HEK293T (cell line): ENCODE results near the gene PYCR2.

Experiments used
- CTCF ChIA-PET: fragments of 350-600 bp; formaldehyde crosslinking; extraction: SDS; loops from one replicate; lab custom pipeline; 2021; ENCODE audit warnings: antibody characterized with exemption, inconsistent platforms; lab: Yijun Ruan, JAX
- POLR2A ChIA-PET: fragments of 350-600 bp; formaldehyde crosslinking; extraction: SDS; loops from one replicate; lab custom pipeline; 2020; ENCODE audit warnings: antibody characterized with exemption, inconsistent platforms; lab: Yijun Ruan, JAX
- DNase-seq: peaks from one replicate; pipeline ENCODE4 v3.0.0; 2012; ENCODE audit warnings: mixed read lengths; ENCODE audit errors: extremely low spot score
- ARNT ChIP-seq: fragments of 450-650 bp; IDR thresholded peaks from 2 replicates; pipeline ENCODE4 v1.6.1; 2017; ENCODE audit warnings: mild to moderate bottlenecking
- BHLHE40 ChIP-seq: fragments of 450-650 bp; IDR thresholded peaks from 2 replicates; pipeline ENCODE4 v1.6.1; 2016; ENCODE audit warnings: mild to moderate bottlenecking, moderate library complexity, borderline replicate concordance
- CTBP1 ChIP-seq: fragments of 450-650 bp; IDR thresholded peaks from 2 replicates; pipeline ENCODE4 v1.6.1; 2016; ENCODE audit warnings: borderline replicate concordance
- ELF4 ChIP-seq: fragments of 450-650 bp; IDR thresholded peaks from 2 replicates; pipeline ENCODE4 v1.6.1; 2017; ENCODE audit warnings: antibody characterized with exemption
- FOXA1 ChIP-seq: fragments of 450-650 bp; IDR thresholded peaks from 2 replicates; pipeline ENCODE4 v1.6.1; 2016; ENCODE audit warnings: mild to moderate bottlenecking
- FOXK2 ChIP-seq: fragments of 450-650 bp; IDR thresholded peaks from 2 replicates; pipeline ENCODE4 v1.6.1; 2016; ENCODE audit warnings: mild to moderate bottlenecking
- FOXM1 ChIP-seq: fragments of 450-650 bp; IDR thresholded peaks from 2 replicates; pipeline ENCODE4 v1.6.1; 2017; ENCODE audit warnings: mild to moderate bottlenecking, borderline replicate concordance
- HDGF ChIP-seq: fragments of 450-650 bp; IDR thresholded peaks from 2 replicates; pipeline ENCODE4 v1.6.1; 2017; ENCODE audit warnings: antibody characterized with exemption, borderline replicate concordance
- L3MBTL2 ChIP-seq: fragments of 450-650 bp; conservative IDR thresholded peaks from 2 replicates; pipeline ENCODE4 v1.6.1; 2016; ENCODE audit warnings: mild to moderate bottlenecking
- LEF1 ChIP-seq: fragments of 450-650 bp; IDR thresholded peaks from 2 replicates; pipeline ENCODE4 v1.6.1; 2017; ENCODE audit warnings: mild to moderate bottlenecking, borderline replicate concordance
- NFRKB ChIP-seq: fragments of 450-650 bp; IDR thresholded peaks from 2 replicates; pipeline ENCODE4 v1.6.1; 2016; ENCODE audit warnings: mild to moderate bottlenecking, moderate library complexity
- SP1 ChIP-seq: fragments of 450-650 bp; IDR thresholded peaks from 2 replicates; pipeline ENCODE4 v1.6.1; 2017
- SUZ12 ChIP-seq: fragments of 450-650 bp; IDR thresholded peaks from 2 replicates; pipeline ENCODE4 v1.6.1; 2016; ENCODE audit warnings: mild to moderate bottlenecking
- TARDBP ChIP-seq: fragments of 450-650 bp; IDR thresholded peaks from 2 replicates; pipeline ENCODE4 v1.6.1; 2016
- ZNF384 ChIP-seq: fragments of 450-650 bp; IDR thresholded peaks from 2 replicates; pipeline ENCODE4 v1.6.1; 2016
- TF ChIP-seq, protein P1 (sequence below): fragments of 450-650 bp; IDR thresholded peaks from 2 replicates; pipeline ENCODE4 v1.6.1; 2016

PYCR2 gene

DNA sequence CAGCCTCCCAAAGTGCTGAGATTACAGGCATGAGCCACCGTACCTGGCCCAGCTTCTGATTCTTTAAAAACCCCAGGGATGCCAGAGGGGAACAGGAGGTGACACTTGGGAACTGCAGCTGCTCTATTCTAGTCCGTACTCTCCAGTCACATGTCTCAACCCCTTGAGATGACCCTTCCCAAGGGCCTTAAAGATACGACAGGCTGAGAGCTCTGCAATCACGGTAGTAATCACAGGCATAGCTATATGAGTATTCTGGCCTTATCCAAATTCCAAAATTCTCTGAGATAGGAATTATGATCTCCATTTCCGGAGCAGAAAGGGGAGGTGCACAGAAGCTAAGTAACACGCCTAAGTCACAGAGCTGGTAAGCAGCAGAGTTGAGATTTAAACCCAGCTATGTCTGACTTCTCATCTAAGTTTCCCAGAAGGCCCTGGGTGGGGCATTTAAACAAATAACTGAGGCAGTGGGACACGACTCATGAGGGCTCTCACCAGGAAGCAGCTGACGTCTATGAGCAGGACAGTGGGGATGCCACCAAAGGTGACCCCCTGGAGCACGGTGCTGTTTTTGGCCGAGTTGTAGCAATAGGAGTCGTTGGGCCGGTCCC is 47.0 kb downstream of the PYCR2 start:
- TF ChIP-seq BHLHE40 (no peak), FOXM1 (no peak), ELF4 (no peak), SUZ12 (no peak), ARNT (no peak), ZNF384 (no peak), L3MBTL2 (no peak), CTBP1 (no peak), NFRKB (no peak), LEF1 (no peak), TARDBP (no peak), FOXA1 (no peak), HDGF (no peak)
- TF ChIP-seq, protein P1, sequence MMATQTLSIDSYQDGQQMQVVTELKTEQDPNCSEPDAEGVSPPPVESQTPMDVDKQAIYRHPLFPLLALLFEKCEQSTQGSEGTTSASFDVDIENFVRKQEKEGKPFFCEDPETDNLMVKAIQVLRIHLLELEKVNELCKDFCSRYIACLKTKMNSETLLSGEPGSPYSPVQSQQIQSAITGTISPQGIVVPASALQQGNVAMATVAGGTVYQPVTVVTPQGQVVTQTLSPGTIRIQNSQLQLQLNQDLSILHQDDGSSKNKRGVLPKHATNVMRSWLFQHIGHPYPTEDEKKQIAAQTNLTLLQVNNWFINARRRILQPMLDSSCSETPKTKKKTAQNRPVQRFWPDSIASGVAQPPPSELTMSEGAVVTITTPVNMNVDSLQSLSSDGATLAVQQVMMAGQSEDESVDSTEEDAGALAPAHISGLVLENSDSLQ: no peak
- POLR2A ChIA-PET: interaction anchor here (1.3 to 2.3 kb wide), 2 partner anchors 46 to 47 kb away, joined by 3 to 6 read pairs; partner anchors contain the start of gene PYCR2
- no peak for DNase-seq
- CTCF ChIA-PET: interaction anchor here (0.5 to 0.7 kb wide), 2 partner anchors 66 to 92 kb away, joined by 3 to 4 read pairs; no protein-coding TSS in a partner anchor

DNA sequence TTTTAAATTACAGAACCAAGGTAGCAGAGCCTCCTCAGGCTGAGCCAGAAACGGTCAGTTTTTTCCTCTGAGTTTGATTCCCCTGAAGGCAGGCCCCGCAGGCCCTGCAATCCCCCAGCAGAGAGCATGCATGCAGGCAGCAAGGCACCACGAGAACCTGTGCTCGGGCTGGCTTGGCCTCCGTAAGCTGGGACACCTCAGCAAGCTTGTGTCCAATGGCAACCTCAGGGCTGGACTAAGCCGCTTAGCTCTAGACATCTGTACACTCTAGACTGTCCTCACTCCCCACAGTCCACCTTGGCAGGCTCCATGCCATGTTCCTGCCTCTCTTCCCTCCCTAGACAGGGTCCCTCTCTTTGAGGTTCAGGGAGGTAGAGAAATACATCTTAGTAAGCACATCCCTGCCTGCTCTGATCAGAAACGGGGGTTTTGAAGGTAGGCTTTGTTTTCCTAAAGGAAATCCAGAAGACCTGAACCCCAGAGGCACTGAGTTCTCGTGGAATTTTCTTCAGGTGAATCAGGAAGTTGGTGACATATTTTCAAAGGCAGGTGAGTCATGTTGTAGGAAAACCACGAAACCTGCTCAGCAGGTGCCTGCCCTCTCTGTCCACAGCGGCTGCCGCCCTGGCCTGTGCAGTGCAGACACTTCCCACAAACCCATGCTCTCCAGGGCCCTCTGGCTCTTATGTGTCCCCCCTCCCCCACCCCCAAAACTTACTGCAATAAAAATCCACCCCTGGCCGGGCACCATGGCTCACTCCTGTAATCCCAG is 48.8 kb downstream of the PYCR2 start:
- no peak for TF ChIP-seq SUZ12
- TF ChIP-seq, protein P1: no peak
- no peak for DNase-seq
- ChIA-PET CTCF (no interaction called here), POLR2A (interaction anchor here (2.3 kb wide), 1 partner anchor 49 kb away, joined by 6 read pairs; the partner anchor contains the start of gene PYCR2)

DNA sequence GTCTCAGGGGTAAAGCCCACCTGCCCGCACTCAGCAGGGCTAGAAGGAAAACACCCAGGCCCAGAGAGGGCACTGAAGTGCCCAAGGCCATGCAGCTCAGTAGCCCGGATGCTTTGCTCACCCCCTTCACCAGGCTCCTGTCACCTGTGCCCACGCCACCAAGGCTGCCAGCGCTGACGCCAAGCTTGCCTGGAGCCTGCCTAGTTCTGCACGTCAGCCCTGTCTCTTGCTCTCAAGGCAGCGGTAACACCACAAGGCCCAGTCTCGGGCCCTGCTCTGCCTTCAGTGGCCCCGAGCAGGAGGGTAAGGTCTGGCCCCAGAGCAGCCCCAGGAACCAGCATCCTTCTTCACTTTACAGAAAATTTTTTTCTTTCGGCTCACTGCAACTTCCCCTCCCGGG is 49.6 kb downstream of the PYCR2 start:
- TF ChIP-seq SP1 (no peak), FOXA1 (no peak), CTBP1 (no peak), ELF4 (no peak)
- ChIA-PET POLR2A (interaction anchor here (2.3 to 4.5 kb wide), 2 partner anchors 8 to 50 kb away, joined by 6 to 21 read pairs; partner anchors contain the start of genes PYCR2 and TMEM63A), CTCF (no interaction called here)
- no peak for DNase-seq

DNA sequence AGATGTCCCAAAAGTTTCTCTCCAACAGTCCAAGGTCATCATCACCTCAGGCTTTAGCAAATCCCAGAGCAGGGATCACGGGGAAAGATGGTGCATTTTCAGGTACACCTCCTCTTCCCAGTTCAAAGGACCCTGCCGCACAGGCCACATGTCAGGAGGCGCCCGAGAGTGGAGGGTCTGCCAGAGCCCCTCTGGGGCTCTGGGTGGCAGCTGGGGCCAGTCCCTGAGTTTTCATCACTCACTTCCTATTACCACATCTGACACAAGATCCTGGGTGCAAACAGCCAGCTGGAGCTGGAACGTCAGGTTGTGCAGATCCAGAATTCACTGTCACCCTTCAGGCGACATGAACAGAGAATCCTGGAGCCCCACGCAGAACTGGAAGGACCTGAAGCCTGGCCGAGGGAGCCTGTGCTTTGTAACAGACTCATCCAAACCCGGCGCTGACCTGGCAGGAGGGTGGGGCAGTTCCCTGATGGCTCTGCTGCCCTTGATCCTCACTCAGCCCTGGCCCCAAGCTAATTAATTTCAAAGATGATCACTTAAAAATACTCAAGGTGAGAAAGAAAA is 50.7 kb downstream of the PYCR2 start:
- TF ChIP-seq BHLHE40: no peak
- TF ChIP-seq FOXM1: no peak
- no peak for TF ChIP-seq HDGF
- no peak for TF ChIP-seq TARDBP
- TF ChIP-seq SP1: no peak
- no peak for TF ChIP-seq CTBP1
- TF ChIP-seq, protein P1: no peak
- TF ChIP-seq ARNT: no peak
- no peak for TF ChIP-seq SUZ12
- no peak for DNase-seq
- ChIA-PET CTCF (no interaction called here), POLR2A (interaction anchor here (1.6 to 4.5 kb wide), 2 partner anchors 9 to 96 kb away, joined by 3 to 21 read pairs; partner anchors contain the start of gene TMEM63A)

DNA sequence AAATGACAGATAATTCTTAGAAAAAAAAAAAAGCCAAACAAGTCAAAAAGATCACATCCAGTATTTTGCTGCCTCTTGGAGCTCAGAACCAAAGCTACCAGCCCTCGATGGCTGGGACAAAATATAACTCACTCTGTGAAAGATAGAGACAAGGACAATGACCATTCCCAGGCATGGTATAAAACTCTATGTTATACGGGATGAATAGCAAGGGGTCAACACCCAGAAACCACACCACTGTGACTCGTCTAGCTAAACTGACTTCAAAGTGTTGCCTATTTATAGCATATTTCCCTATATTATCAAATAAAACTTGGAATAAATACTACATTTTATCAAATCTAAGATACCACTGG is 52.0 kb downstream of the PYCR2 start:
- POLR2A ChIA-PET: interaction anchor here (4.5 kb wide), 1 partner anchor 10 kb away, joined by 21 read pairs; the partner anchor contains the start of gene TMEM63A
- CTCF ChIA-PET: no interaction called here
- DNase-seq: no peak
- no peak for TF ChIP-seq ARNT
- no peak for TF ChIP-seq FOXK2
- TF ChIP-seq LEF1: no peak
- TF ChIP-seq SUZ12: no peak

DNA sequence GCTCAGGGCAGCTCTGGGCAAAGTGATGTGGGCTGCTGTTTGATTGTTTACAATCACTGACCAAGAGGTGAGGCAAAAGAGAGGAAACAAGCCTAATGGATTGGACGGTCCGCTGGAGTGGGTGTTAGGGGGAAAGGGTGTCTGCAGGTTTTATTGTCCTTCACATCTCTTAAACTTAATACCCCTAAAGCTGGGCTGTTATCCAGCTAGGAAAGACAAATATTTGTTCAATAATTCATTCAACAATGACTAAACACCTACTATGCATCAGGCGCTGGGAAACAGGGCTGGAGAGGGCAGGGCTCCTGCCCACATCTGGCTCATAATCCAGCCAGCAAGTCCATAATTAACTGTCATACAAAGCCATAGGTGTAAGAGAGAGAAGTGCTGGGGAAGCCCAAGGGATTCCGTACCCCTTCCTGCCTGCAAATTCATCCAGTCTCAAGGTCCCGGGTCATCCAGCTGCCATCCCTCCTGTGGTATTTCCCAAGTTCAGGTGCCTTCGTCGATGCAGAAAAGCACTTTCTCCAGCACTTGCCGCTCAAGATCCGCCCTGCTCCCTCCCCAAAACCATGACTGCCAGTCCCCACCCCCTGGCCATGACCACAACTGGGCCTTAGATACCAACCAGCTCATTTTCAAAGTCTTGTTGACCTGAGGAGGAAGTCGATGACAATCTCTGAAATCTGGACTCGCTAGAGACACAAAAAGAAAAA is 52.5 kb downstream of the PYCR2 start:
- no peak for TF ChIP-seq FOXA1
- ChIA-PET CTCF (interaction anchor here (1.0 to 1.9 kb wide), 2 partner anchors 10 to 12 kb away, joined by 4 read pairs; no protein-coding TSS in a partner anchor), POLR2A (interaction anchor here (1.8 to 4.5 kb wide), 2 partner anchors 11 to 52 kb away, joined by 6 to 21 read pairs; partner anchors contain the start of genes PYCR2 and TMEM63A)
- DNase-seq: no peak
